GM18907 (cell line): ENCODE results near the gene CACNA1S.
A peak's percentile ranks its signal among the peaks of the same experiment; 100 is the strongest.

Experiments used
- ATAC-seq: cut with Tn5 transposase; IDR thresholded peaks from one replicate; pipeline ENCODE4 v1.9.1; 2021; ENCODE audit warnings: mild to moderate bottlenecking, moderate library complexity; ENCODE audit not compliant: unreplicated experiment

Gene CACNA1S

GRCh38 chr1:201119206-201120197, 7.3 kb upstream of the CACNA1S start:
- ATAC-seq = no peak

DNA sequence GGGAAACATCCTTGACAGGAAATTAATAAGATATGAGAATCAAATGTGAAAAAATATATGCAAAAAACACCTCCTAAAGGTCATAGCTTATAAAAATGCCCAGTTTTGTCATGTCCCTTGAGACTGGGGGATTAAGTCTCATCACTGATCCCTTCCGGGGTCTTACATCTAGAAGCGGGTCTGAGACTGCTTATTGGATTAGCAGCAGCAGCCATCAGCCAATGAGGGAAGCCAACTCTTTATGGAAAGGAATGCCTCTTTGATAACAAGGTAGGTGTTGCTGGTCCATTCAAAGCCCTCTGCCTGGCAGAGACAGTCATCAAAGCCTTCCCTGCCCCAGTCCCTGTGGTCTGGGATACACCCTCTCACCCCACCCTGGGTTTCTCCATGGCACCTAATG, 3.9 kb upstream of the CACNA1S start:
- ATAC-seq = no peak

DNA sequence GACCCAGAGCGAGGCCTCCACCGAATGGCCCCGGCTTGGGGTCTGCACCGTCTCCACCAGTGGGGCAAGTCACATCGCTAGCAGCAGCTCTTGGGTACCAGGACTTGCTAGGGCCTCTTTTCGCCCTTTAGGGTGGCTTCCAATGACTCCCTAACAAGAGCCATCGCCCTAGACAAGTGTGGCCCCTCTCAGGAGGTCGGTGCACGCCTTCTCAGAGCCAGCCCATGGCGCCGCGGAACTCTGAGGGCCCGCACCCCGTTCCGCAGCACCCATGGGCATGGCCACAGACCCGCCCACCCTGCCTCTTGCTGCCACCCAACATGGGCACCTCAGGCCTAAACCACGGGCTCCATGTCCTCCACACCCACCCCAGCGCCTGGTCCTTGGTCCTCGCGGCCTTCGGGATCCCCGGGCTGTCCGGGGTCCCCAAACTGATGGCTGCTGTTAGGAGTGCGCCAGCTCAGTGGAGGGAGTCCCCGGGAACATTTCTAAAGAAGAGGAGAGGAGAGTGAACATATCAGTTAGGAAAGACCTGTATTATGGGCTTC, 3.2 kb upstream of the CACNA1S start:
- no peak for ATAC-seq

DNA sequence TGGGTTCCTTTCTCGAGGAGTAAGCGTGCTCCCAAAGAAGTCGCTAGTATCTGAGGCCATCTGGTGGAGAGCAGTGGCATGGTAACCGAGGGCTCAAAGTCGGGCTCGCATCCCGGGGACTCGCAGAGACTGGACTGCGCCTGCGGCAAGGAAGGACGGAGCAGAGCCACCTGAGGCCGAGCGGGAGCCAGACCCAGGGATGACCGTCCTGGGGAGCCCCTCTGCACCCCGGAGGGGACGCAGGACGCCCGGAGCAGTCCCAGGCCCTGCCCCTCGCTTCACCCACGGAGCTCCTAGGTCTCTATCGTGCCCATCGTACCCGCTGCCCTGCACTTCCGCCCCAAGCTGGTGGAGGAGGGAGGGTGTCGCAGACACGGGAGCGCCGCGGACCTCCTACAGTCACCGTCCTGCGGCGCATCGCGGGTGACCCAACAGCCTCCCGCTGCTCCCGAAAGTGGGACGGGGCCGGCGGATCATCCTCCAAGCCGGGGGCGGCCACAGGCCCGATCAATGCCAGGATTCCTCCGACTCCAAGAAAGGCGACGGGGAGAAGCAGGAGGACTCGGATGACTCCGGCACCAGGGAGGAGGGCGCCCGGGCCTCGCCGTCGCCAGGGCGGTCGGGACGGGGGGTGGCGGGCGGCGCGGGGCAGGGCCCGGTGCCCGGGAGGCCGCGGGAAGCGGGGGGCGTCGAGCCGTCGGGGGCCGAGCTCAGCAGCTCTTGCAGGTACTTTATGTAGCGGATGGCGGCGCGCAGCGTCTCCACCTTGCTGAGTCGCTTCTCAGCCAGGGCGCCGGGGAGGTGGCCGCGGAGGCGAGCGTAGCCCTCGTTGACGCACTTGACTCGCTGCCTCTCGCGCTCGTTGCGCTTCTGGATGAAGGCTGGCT, 2.3 kb upstream of the CACNA1S start:
- peak; percentile 92 for ATAC-seq

DNA sequence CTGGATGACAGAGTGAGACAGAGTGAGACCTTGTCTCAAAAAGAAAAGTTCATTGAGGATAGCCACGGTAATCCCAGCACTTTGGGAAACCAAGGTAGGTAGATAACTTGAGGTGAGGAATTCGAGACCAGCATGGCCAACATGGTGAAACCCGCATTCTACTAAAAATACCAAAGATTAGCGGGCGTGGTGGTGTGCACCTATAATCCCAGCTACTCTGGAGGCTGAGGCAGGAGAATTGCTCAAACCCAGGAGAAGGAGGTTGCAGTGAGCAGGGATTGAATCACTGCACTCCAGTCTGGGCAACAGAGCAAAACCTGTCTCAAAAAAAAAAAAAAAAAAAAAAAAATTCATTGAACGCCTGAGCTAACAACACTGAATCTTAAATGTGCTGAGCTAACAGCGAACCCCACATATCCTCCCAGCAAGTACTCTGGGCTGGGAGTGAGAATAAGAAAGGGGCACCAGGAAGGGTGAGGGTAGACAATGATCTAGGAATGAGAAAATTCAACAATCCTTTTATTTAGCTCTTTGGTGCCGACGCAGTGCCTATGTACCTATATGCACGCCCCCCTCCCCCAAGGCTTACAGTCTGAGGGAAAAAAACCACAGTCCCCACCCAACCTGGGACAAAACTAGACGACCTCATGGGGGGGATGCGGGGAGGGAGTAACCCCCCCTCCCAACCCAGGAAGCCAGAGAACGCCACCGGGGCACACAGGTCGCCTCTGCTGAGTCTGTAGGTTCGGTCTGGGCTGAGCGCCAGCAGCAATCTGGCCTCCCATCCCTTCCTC, 1.4 kb upstream of the CACNA1S start:
- ATAC-seq = no peak

DNA sequence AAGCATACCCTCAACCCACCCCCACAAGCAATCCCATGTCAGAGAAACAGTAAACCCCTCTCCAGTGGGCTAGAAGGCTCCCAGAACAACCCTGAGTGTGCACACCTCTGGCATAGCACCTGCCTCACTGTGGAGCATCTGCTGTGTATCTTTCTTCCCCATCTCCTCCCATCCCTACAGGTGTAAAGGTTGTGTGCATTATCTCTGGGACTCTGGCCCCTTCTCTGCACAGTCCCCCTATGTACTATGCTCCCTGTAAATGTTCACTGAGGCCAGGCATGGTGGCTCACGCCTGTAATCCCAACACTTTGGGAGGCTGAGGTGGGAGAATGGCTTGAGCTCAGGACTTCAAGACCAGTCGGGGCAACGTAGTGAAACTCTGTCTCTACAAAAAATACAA, 700 bp upstream of the CACNA1S start:
- no peak for ATAC-seq

DNA sequence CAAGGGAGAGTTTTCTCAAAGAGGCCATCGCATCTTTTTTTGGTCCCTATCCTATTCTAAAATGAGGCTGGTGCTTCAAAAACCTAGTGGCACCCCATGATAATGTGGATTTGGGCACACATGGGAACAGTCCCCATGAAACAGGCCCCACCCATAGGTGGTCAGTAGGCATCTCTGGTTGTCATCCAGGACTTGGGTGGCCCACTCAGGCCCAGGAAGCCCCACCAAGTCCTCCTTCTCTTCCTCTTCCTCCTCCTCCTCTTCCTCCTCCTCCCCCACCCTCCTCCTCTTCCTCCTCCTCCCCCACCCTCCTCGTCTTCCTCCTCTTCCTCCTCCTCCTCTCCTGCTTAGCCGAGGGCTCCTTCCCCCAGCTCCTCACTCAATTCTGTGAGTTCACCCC, 554 bp downstream of the CACNA1S start:
- no peak for ATAC-seq

GRCh38 chr1:201111156-201111555, 1.1 kb downstream of the CACNA1S start:
- no peak for ATAC-seq

- no peak for ATAC-seq
These were observed 1.6 kb downstream of the CACNA1S start for GRCh38 chr1:201110616-201111015.

GRCh38 chr1:201110138-201110537, 2.1 kb downstream of the CACNA1S start:
- ATAC-seq = no peak

- ATAC-seq = no peak
These were observed 2.6 kb downstream of the CACNA1S start for GRCh38 chr1:201109651-201110050.

- ATAC-seq = no peak
These were observed 3.6 kb downstream of the CACNA1S start for GRCh38 chr1:201108614-201109013.

DNA sequence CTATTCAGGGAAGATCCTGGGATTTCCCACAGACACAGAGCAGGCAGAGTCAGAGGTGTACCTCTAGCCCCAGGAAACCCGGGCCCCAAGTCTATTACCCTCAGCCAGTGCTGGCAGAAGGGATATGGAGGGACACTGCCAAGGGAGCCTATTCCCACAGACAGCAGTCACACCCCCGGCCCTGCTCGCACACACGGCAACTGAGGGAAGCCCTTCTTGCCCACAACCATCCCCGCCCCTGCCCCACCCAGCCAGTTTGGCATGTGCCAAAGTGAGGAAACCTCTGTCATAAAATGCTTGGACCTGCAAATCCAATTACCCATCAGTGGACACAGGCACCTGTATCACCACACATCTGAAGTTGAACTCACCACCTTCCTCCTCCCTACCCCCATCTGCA, 6.5 kb downstream of the CACNA1S start:
- ATAC-seq = no peak

DNA sequence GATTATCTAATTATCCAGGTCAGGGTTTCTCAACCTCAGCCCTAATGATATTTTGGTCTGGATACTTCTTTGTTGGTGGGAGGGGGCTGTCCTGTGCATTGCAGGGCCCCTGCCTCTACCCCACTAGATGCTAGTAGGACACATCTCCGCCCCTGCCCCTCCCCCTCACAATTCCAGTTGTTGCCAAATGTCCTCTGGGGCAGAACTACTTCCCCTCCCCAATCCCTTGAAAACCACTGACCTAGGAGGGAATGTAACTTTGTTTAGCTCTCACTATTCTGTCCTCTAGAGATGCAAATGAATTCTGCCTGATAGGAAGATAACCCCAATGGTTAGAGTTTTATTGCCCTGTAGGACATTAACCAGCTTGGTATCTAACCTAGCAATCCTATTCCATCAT, 8.1 kb downstream of the CACNA1S start:
- ATAC-seq = no peak

GRCh38 chr1:201103666-201104065, 8.6 kb downstream of the CACNA1S start:
- no peak for ATAC-seq

- no peak for ATAC-seq
These were observed 11.9 kb downstream of the CACNA1S start for GRCh38 chr1:201100169-201100930.

GRCh38 chr1:201098992-201099677, 13.1 kb downstream of the CACNA1S start:
- ATAC-seq = no peak

- ATAC-seq = no peak
These were observed 15.0 kb downstream of the CACNA1S start for GRCh38 chr1:201096977-201097856.
